GM12891 (cell line): ENCODE measurements around the gene MAMDC4.

ENCODE experiments used
- POLR2A ChIP-seq: IDR thresholded peaks from 2 replicates; pipeline ENCODE4 v1.6.1; 2011; ENCODE audit warnings: low read depth, low read length, control low read depth
- TAF1 ChIP-seq: IDR thresholded peaks from 2 replicates; pipeline ENCODE4 v1.6.1; 2011; ENCODE audit warnings: low read depth, low read length, control low read depth

DNA sequence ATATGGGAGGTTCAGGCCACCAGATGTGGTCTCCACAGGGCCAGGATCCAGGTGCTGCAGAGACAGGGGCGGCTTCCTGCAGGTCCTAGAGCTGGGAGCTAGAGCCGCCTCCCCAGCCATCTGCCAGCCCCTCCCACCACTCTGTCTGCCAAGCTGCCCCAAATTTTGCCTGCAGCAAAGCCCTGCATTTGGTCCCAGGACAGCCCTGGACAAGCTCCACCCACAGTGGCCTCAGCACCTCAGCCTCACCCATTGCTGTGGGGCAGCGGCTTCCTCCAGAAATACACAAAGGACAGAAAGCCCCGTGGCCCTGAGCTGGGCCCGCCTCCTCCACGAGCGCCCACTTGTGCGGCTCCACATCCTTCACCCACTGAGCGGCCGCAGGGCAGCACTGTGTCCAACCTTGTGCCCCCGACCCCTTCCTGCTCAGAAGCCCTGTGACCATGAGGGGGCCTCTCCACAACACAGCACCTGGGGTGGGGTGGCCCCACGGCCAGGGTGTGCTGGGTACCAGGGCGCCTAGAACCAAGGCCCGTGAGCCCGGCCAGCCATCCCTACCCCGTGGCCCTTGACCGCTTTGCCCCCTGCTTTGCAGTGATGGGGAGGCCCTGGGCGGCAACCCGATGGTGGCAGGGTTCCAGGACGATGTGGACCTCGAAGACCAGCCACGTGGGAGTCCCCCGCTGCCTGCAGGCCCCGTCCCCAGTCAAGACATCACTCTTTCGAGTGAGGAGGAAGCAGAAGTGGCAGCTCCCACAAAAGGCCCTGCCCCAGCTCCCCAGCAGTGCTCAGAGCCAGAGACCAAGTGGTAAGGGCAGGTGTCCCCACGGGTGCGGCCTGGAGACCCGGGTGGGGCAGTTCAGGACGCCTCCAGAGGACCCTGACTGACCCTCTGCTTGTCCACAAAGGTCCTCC is 13.6 kb upstream of the MAMDC4 start:
- TF ChIP-seq POLR2A (no peak), TAF1 (no peak)
